Tibial nerve (tissue), 3 donors: ENCODE measurements around the gene GHRH.

Experiments
- POLR2A ChIP-seq, 2 donors: fragments of 450-650 bp; IDR thresholded peaks; one replicate each; pipeline ENCODE4 v1.6.1; 2017; ENCODE audit warnings: antibody characterized with exemption in 2 of 2, mild to moderate bottlenecking in 2 of 2, moderate library complexity in 2 of 2
- TF ChIP-seq, protein P1 (sequence below), 5 experiments: fragments of 200-600 bp in 3 of 5; fragments of 450-650 bp in 2 of 5; sonication (generic) in 3 of 5; IDR thresholded peaks; one replicate each; pipeline ENCODE4 v1.5.1; 2016 to 2019; ENCODE audit warnings: antibody characterized with exemption in 5 of 5, mild to moderate bottlenecking in 3 of 5, moderate library complexity in 2 of 5

DNA sequence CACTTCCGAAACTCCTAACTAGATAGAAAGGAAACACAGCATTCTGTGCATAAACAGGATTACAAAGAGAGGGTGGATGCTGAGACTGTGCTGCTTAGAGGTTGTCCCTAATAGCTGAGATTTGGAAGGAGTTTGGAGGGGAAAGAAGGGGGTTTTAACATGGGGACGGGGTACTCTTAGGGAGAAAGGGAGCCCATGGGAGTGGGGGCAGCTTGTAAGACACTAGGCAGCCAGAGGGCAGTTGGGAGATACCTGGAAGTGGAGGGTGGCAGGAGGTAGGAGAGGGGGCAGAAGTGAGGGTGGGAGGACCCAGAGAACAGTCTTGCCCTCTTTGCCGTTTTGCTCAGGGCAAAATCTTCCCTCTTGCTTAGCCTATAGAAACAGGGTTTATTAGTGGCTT, 44.2 kb upstream of the GHRH start:
- TF ChIP-seq, protein P1, sequence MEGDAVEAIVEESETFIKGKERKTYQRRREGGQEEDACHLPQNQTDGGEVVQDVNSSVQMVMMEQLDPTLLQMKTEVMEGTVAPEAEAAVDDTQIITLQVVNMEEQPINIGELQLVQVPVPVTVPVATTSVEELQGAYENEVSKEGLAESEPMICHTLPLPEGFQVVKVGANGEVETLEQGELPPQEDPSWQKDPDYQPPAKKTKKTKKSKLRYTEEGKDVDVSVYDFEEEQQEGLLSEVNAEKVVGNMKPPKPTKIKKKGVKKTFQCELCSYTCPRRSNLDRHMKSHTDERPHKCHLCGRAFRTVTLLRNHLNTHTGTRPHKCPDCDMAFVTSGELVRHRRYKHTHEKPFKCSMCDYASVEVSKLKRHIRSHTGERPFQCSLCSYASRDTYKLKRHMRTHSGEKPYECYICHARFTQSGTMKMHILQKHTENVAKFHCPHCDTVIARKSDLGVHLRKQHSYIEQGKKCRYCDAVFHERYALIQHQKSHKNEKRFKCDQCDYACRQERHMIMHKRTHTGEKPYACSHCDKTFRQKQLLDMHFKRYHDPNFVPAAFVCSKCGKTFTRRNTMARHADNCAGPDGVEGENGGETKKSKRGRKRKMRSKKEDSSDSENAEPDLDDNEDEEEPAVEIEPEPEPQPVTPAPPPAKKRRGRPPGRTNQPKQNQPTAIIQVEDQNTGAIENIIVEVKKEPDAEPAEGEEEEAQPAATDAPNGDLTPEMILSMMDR (IDR thresholded peaks at IDR 0.05) = no peak
- TF ChIP-seq POLR2A (IDR thresholded peaks at IDR 0.05) = no peak
